ENCODE data around the gene ABCG2. TPM values are rescaled to one million over a fixed set of nuclear protein-coding genes. Genes with fewer than 3 reads are reported as not detected.

Gene ABCG2
- total and polyA plus RNA-seq, 11 donors = 0.27 to 8.0 (median 2.7) TPM

DNA sequence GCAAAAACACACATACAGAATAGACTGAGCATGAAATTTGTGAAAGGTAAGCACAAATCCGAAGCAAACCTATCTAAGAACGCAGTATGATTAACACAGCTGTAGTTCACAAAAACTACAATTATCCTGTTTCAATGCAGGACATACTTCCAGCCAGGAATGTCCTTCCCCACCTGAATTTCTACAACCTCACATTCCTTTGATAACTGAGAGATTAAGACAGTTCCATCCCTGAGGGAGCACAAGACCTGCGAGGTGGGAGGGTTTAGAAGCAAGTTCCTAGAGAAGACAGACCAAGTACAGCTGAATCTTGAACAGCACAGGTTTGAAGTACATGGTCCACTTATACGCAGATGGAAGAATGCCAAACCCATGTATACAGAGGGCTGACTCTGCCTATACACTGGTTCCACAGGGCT lies 10.6 kb downstream of the ABCG2 start:
- intact Hi-C loops (cut with DNase I) = no loop called here
- H3K36me3 ChIP-seq = no peaks in the 10 kb centered on the region
- no peaks in the 10 kb centered on the region for H3K4me1 ChIP-seq
- no peaks in the 10 kb centered on the region for H3K9me3 ChIP-seq
- H3K27me3 ChIP-seq = no peaks in the 10 kb centered on the region
- H3K27ac ChIP-seq = no peak overlapping the region
- DNase-seq = no peak
- no peak overlapping the region for H3K4me3 ChIP-seq
- no peak for ATAC-seq
- WGBS, 4 donors = 76 to 81% (median 79%) methylated on average over 4 of the region's 4 CpGs
- TF ChIP-seq, protein P1, sequence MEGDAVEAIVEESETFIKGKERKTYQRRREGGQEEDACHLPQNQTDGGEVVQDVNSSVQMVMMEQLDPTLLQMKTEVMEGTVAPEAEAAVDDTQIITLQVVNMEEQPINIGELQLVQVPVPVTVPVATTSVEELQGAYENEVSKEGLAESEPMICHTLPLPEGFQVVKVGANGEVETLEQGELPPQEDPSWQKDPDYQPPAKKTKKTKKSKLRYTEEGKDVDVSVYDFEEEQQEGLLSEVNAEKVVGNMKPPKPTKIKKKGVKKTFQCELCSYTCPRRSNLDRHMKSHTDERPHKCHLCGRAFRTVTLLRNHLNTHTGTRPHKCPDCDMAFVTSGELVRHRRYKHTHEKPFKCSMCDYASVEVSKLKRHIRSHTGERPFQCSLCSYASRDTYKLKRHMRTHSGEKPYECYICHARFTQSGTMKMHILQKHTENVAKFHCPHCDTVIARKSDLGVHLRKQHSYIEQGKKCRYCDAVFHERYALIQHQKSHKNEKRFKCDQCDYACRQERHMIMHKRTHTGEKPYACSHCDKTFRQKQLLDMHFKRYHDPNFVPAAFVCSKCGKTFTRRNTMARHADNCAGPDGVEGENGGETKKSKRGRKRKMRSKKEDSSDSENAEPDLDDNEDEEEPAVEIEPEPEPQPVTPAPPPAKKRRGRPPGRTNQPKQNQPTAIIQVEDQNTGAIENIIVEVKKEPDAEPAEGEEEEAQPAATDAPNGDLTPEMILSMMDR (IDR thresholded peaks at IDR 0.05) = no peak
- TF ChIP-seq POLR2A (IDR thresholded peaks at IDR 0.05) = no peak

DNA sequence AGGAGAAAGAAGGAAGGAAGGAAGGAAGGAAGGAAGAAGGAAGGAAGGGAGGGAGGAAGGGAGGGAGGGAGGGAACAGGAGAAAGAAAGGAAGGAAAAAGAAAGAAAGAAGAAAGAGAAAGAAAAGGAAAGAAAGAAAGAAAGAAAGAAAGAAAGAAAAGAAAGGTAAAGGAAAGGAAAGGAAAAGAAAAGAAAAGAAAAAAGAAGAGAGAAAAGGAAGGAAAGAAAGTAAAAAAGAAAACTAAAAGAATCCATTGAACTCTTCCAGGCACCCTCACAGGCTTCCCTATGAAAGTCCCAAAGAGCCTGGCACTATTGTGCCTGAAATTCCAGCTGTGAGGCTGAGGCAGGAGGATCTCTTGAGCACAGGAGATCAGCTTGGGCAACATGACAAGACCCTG lies 11.5 kb downstream of the ABCG2 start:
- ATAC-seq = no peak
- H3K27ac ChIP-seq = no peak overlapping the region
- H3K36me3 ChIP-seq = no peaks in the 10 kb centered on the region
- H3K27me3 ChIP-seq = no peaks in the 10 kb centered on the region
- H3K9me3 ChIP-seq = no peaks in the 10 kb centered on the region
- TF ChIP-seq, protein P1 (IDR thresholded peaks at IDR 0.05) = no peak
- no peak for TF ChIP-seq POLR2A (IDR thresholded peaks at IDR 0.05)
- H3K4me3 ChIP-seq = no peak overlapping the region
- H3K4me1 ChIP-seq = no peaks in the 10 kb centered on the region
- no peak for DNase-seq
- intact Hi-C loops (cut with DNase I) = no loop called here

DNA sequence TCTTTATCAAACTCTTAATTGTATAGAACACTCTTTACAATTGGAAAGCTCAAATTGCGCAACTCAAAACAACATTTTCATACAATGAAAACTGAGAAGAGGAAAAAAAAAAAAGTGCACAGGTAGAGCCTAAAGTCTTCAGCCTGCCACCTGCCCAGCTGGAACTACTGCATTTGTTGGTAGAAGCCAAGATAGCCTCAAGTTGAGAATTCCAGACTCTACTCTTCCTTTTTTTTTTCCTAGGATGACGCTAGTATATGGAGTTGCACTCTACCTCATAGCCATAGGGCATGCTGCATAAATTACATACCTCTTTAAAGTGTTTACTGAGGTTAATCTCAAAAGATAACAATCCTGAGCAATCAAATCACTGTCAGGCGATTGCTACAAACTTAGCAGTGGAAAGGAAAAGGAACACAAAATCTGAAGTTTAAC lies 13.6 kb downstream of the ABCG2 start:
- DNase-seq (no peak), ATAC-seq (no peak)
- H3K27ac ChIP-seq = no peak overlapping the region
- no peak for TF ChIP-seq POLR2A (IDR thresholded peaks at IDR 0.05)
- TF ChIP-seq, protein P1 (IDR thresholded peaks at IDR 0.05) = no peak
- no peaks in the 10 kb centered on the region for H3K4me1 ChIP-seq
- no peak overlapping the region for H3K4me3 ChIP-seq
- no peaks in the 10 kb centered on the region for H3K27me3 ChIP-seq
- H3K36me3 ChIP-seq = no peaks in the 10 kb centered on the region
- intact Hi-C loops (cut with DNase I) = no loop called here
- H3K9me3 ChIP-seq = no peaks in the 10 kb centered on the region
- 76 to 91% (median 84%) methylated on average over 3 of the region's 3 CpGs for WGBS, 4 donors

DNA sequence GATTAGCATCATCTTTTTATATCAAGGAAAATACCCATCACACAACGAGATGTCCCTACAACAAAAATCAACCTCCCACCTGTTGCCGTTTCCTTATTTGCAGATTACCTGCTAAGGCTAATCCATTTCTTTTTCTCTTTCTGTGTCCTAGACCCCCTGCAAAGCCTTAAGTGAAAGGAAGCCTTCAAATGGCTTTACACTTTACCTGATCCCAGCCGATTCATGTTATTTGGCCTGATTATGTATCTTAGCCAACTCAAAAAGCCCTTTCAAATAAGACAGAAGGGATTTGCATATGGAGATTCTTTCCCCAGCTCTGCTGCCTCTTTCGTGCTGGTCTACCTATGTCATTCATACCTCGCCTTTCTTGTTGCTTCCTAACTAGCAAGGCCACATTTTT lies 14.4 kb downstream of the ABCG2 start:
- 92 to 94% (median 93%) methylated on average over 5 of the region's 5 CpGs for WGBS, 4 donors
- intact Hi-C loops (cut with DNase I) = no loop called here
- TF ChIP-seq, protein P1 (IDR thresholded peaks at IDR 0.05) = no peak
- no peak for TF ChIP-seq POLR2A (IDR thresholded peaks at IDR 0.05)

More for the DNA sequence above, 14.4 kb downstream of the ABCG2 start:
- ATAC-seq (no peak), DNase-seq (no peak)
- Histone ChIP-seq H3K9me3 (no peaks in the 10 kb centered on the region), H3K4me3 (no peak overlapping the region), H3K36me3 (no peaks in the 10 kb centered on the region), H3K4me1 (no peaks in the 10 kb centered on the region), H3K27ac (no peak overlapping the region), H3K27me3 (no peaks in the 10 kb centered on the region)

Data from heart left ventricle (tissue), 16 donors.